A375 (cell line): Measurements from ENCODE around the gene PLD3. TPM values are rescaled to one million over a fixed set of nuclear protein-coding genes. Genes with fewer than 3 reads are reported as not detected.

ENCODE experiments used
- small RNA-seq: library from RNA; depleted of rRNA; stranded (forward); fragments of <200 nt; gene quantifications from one replicate; pipeline ENCODE3, GENCODE V24; 2014
- total RNA-seq: library from RNA; depleted of rRNA; stranded (reverse); fragments of >200 nt; shearing (Covaris generic); gene quantifications from 2 replicates; pipeline ENCODE4 v1.2.3, GENCODE V29; 2014; rRNA removed

PLD3 gene
- 127 and 131 TPM in 2 replicates for total RNA-seq

GRCh38 chr19:40348125-40348913 is at the start of gene PLD3, which contains the start of gene C19orf47:
Gene PLD3, plus strand, starts transcription at chr19:40348695. Its CDS starts 17,789 bp downstream, at chr19:40366484.
Gene C19orf47, minus strand, starts transcription at chr19:40348397. Its CDS starts 6,540 bp downstream, at chr19:40341857.

GRCh38 chr19:40390084-40390742 is 41.7 kb downstream of the PLD3 start, which contains the start of gene HIPK4:
Gene HIPK4, minus strand, starts transcription at chr19:40390181. Its CDS starts 279 bp downstream, at chr19:40389902.

GRCh38 chr19:40413291-40413845 is 64.9 kb downstream of the PLD3 start, which contains the start of gene PRX:
Gene PRX, minus strand, starts transcription at chr19:40413378. Its CDS starts 5,446 bp downstream, at chr19:40407932.

GRCh38 chr19:40425450-40426287 is 77.2 kb downstream of the PLD3 start, which contains the start of gene SERTAD1:
Gene SERTAD1, minus strand, starts transcription at chr19:40425992. Its CDS starts 2,446 bp downstream, at chr19:40423546.

Small RNAs within 50 kb of the gene (small RNA-seq; reads per million reads assigned to genes)
- not detected for gene MIR6796
- not detected for gene RF00019
- not detected for gene RNU6-945P

Other genes starting within 250 kb of the PLD3 start
- gene MAP3K10, start 157.3 kb upstream of the PLD3 start, total RNA-seq, result 15.7 and 19.6 TPM in 2 replicates
- 0.27 and 0.72 TPM in 2 replicates for gene TTC9B, start 130.3 kb upstream of the PLD3 start, total RNA-seq
- not detected in 2 replicates for gene CCNP, start 122.0 kb upstream of the PLD3 start, total RNA-seq
- 99.1 and 100 TPM in 2 replicates for gene AKT2, start 63.4 kb upstream of the PLD3 start, total RNA-seq
- gene C19orf47, start 298 bp upstream of the PLD3 start, total RNA-seq, result 15.9 and 19.0 TPM in 2 replicates
- 0.19 TPM in 1 of 2 replicates, not detected in the other for gene HIPK4, start 41.5 kb downstream of the PLD3 start, total RNA-seq
- 1.2 and 1.7 TPM in 2 replicates for gene PRX, start 64.7 kb downstream of the PLD3 start, total RNA-seq
- gene SERTAD1, start 77.3 kb downstream of the PLD3 start, total RNA-seq, result 23.8 and 25.6 TPM in 2 replicates
- gene SERTAD3, start 95.6 kb downstream of the PLD3 start, total RNA-seq, result 4.0 and 5.6 TPM in 2 replicates
- gene BLVRB, start 117.0 kb downstream of the PLD3 start, total RNA-seq, result 41.0 and 52.6 TPM in 2 replicates
- gene SPTBN4, start 118.3 kb downstream of the PLD3 start, total RNA-seq, result 0.27 and 0.75 TPM in 2 replicates
- 23.2 and 32.5 TPM in 2 replicates for gene SHKBP1, start 228.2 kb downstream of the PLD3 start, total RNA-seq